ENCODE measurements around the gene ABR.
"Not testable (repeated sequence)": the region's sequence is repeated elsewhere in the genome, so short reads cannot be mapped to it uniquely, and the experiment has no call there.

The ABR gene

DNA sequence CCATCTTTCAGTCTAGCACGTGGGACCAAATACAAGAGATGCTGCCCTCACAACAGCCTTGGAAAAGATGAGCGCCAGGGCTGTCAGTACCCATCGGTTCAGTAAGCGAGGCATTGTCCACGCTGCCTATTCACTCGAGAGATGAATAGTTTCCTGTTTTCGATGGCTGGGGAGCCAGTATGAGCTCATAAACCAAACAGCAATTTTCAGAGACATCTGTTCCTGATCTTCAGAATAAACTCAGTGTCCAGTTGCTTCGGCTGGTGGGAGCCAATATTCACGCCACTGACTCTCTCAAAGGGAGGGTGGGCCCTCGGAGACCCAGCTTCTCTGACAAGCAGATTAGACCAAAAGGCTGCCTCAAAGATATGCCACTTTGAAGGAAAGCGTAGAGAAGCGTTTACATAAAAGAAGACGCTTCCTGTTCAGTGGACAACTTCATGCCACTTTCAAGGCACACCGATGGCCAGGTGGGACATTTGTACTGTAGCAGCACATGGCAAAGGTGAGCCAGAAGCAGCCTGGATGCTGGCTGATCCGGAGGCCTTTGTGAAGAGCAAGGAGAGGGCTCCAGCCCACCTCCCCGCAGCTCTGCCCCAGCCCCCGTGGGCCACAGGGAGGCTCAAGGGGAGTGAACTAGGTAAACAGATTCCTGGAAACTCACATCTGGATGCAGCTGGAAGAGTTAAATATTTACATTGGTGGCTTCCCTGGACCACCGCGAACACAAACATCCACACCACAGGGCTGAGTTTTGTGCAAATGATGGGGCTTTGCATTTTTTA lies 176.8 kb downstream of the ABR start:
- no peak for DNase-seq

DNA sequence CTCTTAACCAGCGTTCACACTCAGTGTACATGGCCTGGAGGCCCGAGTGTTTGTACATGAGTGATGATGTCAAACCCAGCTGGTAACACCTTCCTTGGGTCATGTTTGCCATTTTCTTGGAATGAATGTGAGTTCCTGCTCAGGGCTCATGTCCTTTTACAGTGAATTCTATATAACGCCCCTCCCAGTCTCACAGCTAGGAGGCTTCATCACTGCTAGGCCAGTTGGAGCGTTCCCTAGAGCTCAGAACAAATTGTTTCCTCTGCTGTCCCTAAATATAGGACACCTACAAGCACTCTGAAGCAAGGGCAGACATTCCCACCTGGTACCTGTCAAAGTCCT lies 177.4 kb downstream of the ABR start:
- no peak for DNase-seq

- no peak for DNase-seq
Measured at GRCh38 chr17:1001640-1002411, 178.0 kb downstream of the ABR start.

DNA sequence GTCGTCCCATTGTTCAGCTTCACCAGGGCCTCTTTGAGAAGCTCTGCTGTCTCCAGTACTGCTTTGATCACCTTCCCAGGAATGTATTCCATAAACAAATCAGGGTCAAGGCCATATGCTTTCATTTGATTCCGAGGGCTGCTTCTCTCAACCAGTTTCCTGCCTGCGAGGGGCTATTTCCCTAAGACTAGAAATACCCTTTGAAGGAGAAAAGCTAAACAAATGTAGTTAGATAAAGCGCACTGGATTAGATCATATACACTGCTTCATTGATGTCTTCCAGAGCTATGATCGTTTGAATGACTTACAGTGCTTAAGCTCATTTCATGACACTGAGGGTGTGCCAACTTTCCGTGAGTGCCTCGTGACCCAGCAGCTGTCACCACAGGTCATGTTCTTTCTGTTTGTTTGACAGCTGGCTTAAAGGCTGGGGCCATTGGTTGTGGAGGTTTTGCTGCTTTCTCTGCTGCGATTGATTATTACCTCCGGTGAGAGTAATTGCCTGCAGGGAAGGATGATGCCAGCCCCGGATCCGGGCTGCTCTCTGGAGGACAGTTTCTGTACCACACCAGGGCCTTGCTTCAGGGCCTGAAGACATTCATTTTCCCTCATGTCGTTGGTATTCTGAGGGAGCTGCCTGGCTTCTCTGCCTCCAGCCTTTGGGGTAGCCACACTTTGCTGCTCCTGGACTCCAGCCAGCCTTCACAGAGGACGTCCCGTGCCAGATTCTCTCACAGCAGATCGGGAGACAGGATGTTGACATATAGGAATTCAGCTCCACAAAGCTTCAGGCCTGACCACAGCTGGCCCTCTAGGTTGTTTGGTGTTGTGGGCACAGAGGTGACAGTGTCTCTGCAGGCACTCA lies 179.0 kb downstream of the ABR start:
- no peak for DNase-seq

DNA sequence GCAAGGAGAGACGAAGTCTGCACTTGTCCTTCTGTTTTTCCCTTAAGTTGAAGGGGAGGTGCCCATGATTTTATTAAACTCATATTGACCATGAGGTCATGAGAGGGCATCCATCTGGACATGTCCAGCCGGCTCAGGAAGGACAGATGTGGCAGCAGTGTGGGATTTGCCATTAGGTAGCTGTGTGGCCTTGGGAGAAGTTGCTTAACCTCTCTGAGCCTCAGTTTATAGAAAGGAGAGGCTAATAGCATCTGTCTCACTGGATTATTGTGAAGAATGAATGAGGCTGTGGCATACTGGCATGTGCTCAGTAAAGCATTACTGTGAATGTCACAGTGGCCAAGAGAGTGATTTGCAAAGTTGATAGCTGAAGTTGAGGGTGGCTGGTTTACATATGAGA lies 181.7 kb downstream of the ABR start:
- no peak for DNase-seq

DNA sequence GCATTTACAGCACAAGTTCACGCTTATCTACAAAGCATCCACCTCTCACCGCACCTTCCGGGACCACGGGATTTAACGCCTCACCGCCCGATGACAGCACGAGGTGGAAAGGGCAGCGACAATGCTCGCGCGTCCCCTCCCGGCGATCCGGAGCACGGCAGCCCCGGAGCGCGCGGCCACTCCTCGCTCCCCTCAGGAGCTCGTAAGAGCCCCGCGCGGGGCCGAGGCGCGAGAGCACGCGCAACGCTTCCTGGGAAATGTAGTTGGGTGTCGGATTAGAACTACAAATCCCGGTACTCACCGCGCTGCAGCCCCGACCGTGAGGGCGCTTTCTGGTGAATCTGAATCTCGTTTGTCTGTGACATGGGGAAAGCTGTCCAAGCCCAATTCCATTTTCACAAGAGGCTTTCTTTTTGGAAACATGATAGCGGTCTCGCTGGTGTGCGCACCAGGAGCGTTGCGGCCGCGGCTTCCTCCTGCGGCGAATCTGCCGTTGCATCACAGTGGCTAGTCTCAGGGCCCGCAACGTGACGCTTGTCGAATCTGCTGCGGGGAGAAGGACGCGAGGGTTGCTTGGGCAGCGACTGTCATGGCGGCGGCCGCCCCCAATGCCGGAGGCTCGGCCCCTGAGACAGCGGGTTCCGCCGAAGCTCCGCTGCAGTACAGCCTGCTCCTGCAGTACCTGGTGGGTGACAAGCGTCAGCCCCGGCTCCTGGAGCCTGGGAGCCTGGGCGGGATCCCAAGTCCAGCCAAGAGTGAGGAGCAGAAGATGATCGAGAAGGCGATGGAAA lies 183.0 kb downstream of the ABR start, which contains the start of gene TIMM22:
TSS of gene TIMM22 (plus strand) at position 576 of the 791 bp plus-strand sequence. CDS start at position 590, 14 bp downstream.
- DNase-seq: peak; percentile 95

DNA sequence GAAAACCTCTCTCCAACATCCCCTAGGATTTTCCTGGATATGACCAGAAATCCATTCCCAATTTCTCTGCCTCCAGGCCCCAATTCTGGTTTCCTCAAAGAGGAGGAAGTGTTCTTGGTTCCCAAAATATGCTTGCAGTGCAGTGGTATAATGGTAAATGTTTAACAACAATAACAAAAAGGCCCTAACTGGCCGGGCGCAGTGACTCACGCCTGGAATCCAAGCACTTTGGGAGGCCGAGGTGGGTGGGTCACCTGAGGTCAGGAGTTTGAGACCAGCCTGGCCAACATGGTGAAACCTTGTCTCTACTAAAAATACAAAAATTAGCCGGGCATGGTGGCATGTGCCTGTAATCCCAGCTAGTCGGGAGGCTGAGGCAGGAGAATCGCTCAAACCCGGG lies 184.5 kb downstream of the ABR start:
- not testable (repeated sequence) for DNase-seq

GRCh38 chr17:992933-993332 lies 186.8 kb downstream of the ABR start:
- no peak for DNase-seq

- DNase-seq: no peak
Measured at GRCh38 chr17:988561-988960, 191.2 kb downstream of the ABR start.

- DNase-seq: no peak
Measured at GRCh38 chr17:987931-988330, 191.8 kb downstream of the ABR start.

DNA sequence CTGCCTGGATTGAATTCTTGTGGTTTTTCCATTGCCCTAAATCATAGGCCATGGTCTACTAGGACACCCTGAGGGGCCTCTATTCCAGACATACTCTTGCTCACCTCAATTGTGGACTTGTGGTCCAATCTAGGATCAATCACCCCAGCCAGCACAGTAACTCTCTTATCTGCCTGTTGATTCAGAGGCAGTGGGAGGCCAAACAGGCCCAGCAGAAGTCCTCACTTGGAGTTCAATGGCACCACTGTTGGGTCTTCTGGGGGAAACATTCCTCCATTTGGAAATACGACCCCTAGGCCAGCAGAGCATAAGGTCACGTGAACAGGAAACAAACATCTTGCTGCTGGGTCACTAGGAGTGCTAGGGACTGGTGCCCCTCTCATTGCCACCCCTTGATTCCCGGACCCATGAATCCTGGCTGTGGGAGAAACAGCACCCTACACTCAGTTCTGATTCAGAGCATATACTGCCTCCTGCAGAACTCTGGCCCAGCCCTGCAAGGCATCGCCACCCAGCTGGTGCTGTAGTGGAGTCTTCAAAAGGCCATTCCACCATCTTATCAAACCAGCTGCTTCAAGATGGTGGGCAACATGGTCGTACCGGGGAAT lies 193.4 kb downstream of the ABR start:
- DNase-seq: no peak

DNA sequence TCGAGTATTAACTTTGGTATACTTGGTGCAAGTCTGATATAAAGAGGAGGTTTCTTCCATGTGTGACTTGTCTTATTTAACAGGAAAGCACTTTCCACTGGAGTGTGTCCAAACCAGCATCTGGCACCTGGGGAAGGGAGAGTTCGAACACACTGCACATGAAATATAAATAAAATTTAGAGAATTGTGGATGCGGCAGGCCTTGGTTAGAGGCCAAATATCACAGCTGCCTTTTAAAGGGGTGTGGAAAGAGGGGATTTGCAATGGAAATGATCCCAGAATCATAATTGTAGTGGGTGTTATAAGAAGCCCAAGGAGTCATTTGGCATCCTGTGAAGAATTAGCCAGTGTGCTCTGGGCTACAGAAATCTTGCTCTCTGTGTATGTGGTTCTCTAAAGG lies 195.9 kb downstream of the ABR start:
- no peak for DNase-seq

- no peak for DNase-seq
Measured at GRCh38 chr17:981292-981658, 198.5 kb downstream of the ABR start.

- DNase-seq: peak; percentile 89
Measured at GRCh38 chr17:980406-981291, 199.1 kb downstream of the ABR start.

GRCh38 chr17:979539-980405 lies 200.0 kb downstream of the ABR start, which contains the start of gene NXN:
Gene NXN, minus strand, starts transcription at chr17:979776.
- peak; percentile 73 for DNase-seq

- no peak for DNase-seq
Measured at GRCh38 chr17:979212-979538, 200.6 kb downstream of the ABR start.

- DNase-seq: no peak
Measured at GRCh38 chr17:978103-979093, 201.4 kb downstream of the ABR start.

- DNase-seq: no peak
Measured at GRCh38 chr17:977166-977565, 202.6 kb downstream of the ABR start.

DNA sequence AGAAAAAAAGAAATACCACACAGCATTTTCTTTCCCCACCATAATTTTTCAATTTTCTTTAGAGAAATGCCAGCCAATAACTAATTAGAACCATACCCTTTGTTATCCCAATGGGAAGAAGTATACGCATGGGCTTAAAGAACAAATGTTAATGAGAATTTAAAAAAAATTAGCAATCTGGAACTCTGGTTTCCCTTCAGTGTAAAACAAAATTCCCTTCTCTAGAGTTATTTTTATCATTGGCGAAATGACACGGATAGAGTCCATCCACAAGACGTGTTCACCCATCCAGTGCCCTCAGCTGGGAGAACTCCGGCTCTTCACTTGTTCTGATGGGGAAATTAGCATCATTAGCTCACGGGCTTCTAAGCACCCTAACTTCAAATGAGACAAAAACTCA lies 203.5 kb downstream of the ABR start:
- no peak for DNase-seq

All from RPMI8226 (cell line).